Right atrium auricular region (tissue), 2 donors: ENCODE measurements around the gene SH3BP4. TPM values are rescaled to one million over a fixed set of nuclear protein-coding genes. Genes with fewer than 3 reads are reported as not detected.

Experiments used
- DNase-seq: peaks from one replicate; pipeline ENCODE4 v3.0.0-alpha.2; 2019; ENCODE audit warnings: low spot score
- H3K27ac ChIP-seq, 2 donors: fragments of 200-600 bp; sonication (generic); 1 replicate in 1 of 2; 2 replicates in 1 of 2; pipeline ENCODE4 v1.5.1; 2016 to 2019
- H3K27me3 ChIP-seq, 2 donors: fragments of 200-600 bp; sonication (generic); one replicate each; pipeline versions ENCODE4 v1.5.1 to v1.6.0; 2017 to 2019
- H3K36me3 ChIP-seq: fragments of 200-600 bp; sonication (generic); one replicate; pipeline ENCODE4 v1.5.1; 2016
- H3K4me1 ChIP-seq, 2 donors: fragments of 200-600 bp; sonication (generic); one replicate each; pipeline versions ENCODE4 v1.5.1 to v1.6.0; 2017 to 2019
- H3K4me3 ChIP-seq, 2 donors: fragments of 200-600 bp; sonication (generic); 1 replicate in 1 of 2; 2 replicates in 1 of 2; pipeline ENCODE4 v1.5.1; 2017 to 2019; ENCODE audit warnings: mild to moderate bottlenecking in 1 of 2, moderate library complexity in 1 of 2
- H3K9me3 ChIP-seq, 2 donors: fragments of 200-600 bp; sonication (generic); one replicate each; pipeline ENCODE4 v1.5.1; 2019
- CTCF ChIP-seq, 2 donors: fragments of 200-600 bp; sonication (generic); IDR thresholded peaks; one replicate each; pipeline ENCODE4 v1.5.1; 2019; ENCODE audit warnings: antibody characterized with exemption in 2 of 2
- total RNA-seq, 2 donors: library from RNA; depleted of rRNA; stranded (reverse); fragments of >200 nt; gene quantifications; one replicate each; pipeline ENCODE4 v1.1.0, GENCODE V29; 2016

Gene SH3BP4
- total RNA-seq, 2 donors from 2014 or later: 27.2 to 34.5 TPM

GRCh38 chr2:234912437-234912836 lies 39.4 kb upstream of the SH3BP4 start:
- DNase-seq: no peak
- Histone ChIP-seq H3K4me1 (peaks cover 0 to 6% of the 10 kb centered on the region in 2 donors), H3K27me3 (no peaks in the 10 kb centered on the region), H3K27ac (no peak overlapping the region), H3K9me3 (no peaks in the 10 kb centered on the region), H3K36me3 (no peaks in the 10 kb centered on the region), H3K4me3 (no peak overlapping the region)
- TF ChIP-seq CTCF (IDR thresholded peaks at IDR 0.05): no peak

- TF ChIP-seq CTCF (IDR thresholded peaks at IDR 0.05): no peak
- H3K36me3 ChIP-seq: no peaks in the 10 kb centered on the region
- no peak overlapping the region for H3K27ac ChIP-seq
- no peak overlapping the region for H3K4me3 ChIP-seq
- H3K27me3 ChIP-seq: no peaks in the 10 kb centered on the region
- H3K9me3 ChIP-seq: no peaks in the 10 kb centered on the region
- DNase-seq: no peak
- H3K4me1 ChIP-seq: peaks cover 0 to 8% of the 10 kb centered on the region in 2 donors
Measured at GRCh38 chr2:234913208-234913626, 38.6 kb upstream of the SH3BP4 start.

- Histone ChIP-seq H3K9me3 (no peaks in the 10 kb centered on the region), H3K27me3 (no peaks in the 10 kb centered on the region), H3K4me1 (peaks cover 0 to 8% of the 10 kb centered on the region in 2 donors), H3K27ac (no peak overlapping the region), H3K36me3 (no peaks in the 10 kb centered on the region), H3K4me3 (no peak overlapping the region)
- TF ChIP-seq CTCF (IDR thresholded peaks at IDR 0.05): no peak
- no peak for DNase-seq
Measured at GRCh38 chr2:234914371-234915154, 37.3 kb upstream of the SH3BP4 start.

- Histone ChIP-seq H3K9me3 (no peaks in the 10 kb centered on the region), H3K27ac (no peak overlapping the region), H3K4me3 (no peak overlapping the region), H3K4me1 (peaks cover 0 to 8% of the 10 kb centered on the region in 2 donors), H3K27me3 (no peaks in the 10 kb centered on the region), H3K36me3 (no peaks in the 10 kb centered on the region)
- DNase-seq: no peak
- no peak for TF ChIP-seq CTCF (IDR thresholded peaks at IDR 0.05)
Measured at GRCh38 chr2:234916674-234917073, 35.1 kb upstream of the SH3BP4 start.

GRCh38 chr2:234917211-234917975 lies 34.4 kb upstream of the SH3BP4 start:
- Histone ChIP-seq H3K9me3 (no peaks in the 10 kb centered on the region), H3K27ac (no peak overlapping the region), H3K4me3 (no peak overlapping the region), H3K27me3 (no peaks in the 10 kb centered on the region), H3K4me1 (peaks cover 0 to 8% of the 10 kb centered on the region in 2 donors), H3K36me3 (no peaks in the 10 kb centered on the region)
- no peak for DNase-seq
- no peak for TF ChIP-seq CTCF (IDR thresholded peaks at IDR 0.05)
